WTC11 (cell line): ENCODE results near the gene KCNMA1. TPM values are rescaled to one million over a fixed set of nuclear protein-coding genes. Genes with fewer than 3 reads are reported as not detected.

Experiments
- ATAC-seq: fragments of 200-7000 bp; cut with Tn5 transposase; 2 replicates; pipeline ENCODE4 v1.10.0; 2021; ENCODE audit warnings: mild to moderate bottlenecking, moderate library complexity
- CTCF ChIA-PET: fragments of 300-600 bp; sonication (Branson Sonifier 250); formaldehyde crosslinking; loops from one replicate; lab custom pipeline; 2021; ENCODE audit warnings: antibody characterized with exemption; lab: Charles Lee
- POLR2A ChIA-PET: fragments of 350-600 bp; sonication (Branson Sonifier 250); formaldehyde crosslinking; loops from one replicate; lab custom pipeline; 2021; ENCODE audit warnings: antibody characterized with exemption; lab: Charles Lee
- DNase-seq: peaks from one replicate; pipeline ENCODE4 v3.0.0; 2021; ENCODE audit warnings: low spot score
- H3K27ac Mint-ChIP-seq: 2 replicates; pipeline ENCODE4 v1.8.0; 2021; ENCODE audit warnings: mixed read lengths
- H3K27me3 Mint-ChIP-seq: 2 replicates; pipeline ENCODE4 v1.8.0; 2021; ENCODE audit warnings: low read depth, mild to moderate bottlenecking, moderate library complexity, mixed read lengths
- H3K36me3 Mint-ChIP-seq: 2 replicates; pipeline ENCODE4 v1.8.0; 2021; ENCODE audit warnings: mixed read lengths
- H3K4me1 Mint-ChIP-seq: 2 replicates; pipeline ENCODE4 v1.8.0; 2022; ENCODE audit warnings: mixed read lengths
- H3K4me3 Mint-ChIP-seq: 2 replicates; pipeline ENCODE4 v1.8.0; 2021; ENCODE audit warnings: mild to moderate bottlenecking, moderate library complexity, mixed read lengths
- H3K9me3 Mint-ChIP-seq: 2 replicates; pipeline ENCODE4 v1.8.0; 2021; ENCODE audit warnings: mixed read lengths
- AFF4 ChIP-seq: sonication (generic); formaldehyde crosslinking; IDR thresholded peaks from 2 replicates; pipeline ENCODE4 v1.8.1; 2023; ENCODE audit warnings: mild to moderate bottlenecking, missing genetic modification reagents, borderline replicate concordance
- CTCF ChIP-seq: fragments of 200-600 bp; IDR thresholded peaks from 2 replicates; pipeline ENCODE4 v1.8.0; 2022; ENCODE audit warnings: antibody characterized with exemption
- E2F1 ChIP-seq: sonication (generic); formaldehyde crosslinking; IDR thresholded peaks from 2 replicates; pipeline ENCODE4 v1.8.0; 2022; ENCODE audit warnings: mild to moderate bottlenecking, missing genetic modification reagents
- IRF1 ChIP-seq: sonication (generic); formaldehyde crosslinking; IDR thresholded peaks from 2 replicates; pipeline ENCODE4 v1.8.0; 2023; ENCODE audit warnings: missing genetic modification reagents
- NR1H2 ChIP-seq: sonication (generic); formaldehyde crosslinking; IDR thresholded peaks from 2 replicates; pipeline ENCODE4 v1.9.0; 2021; ENCODE audit warnings: mild to moderate bottlenecking, moderate library complexity, missing genetic modification reagents
- NR3C1 ChIP-seq: sonication (generic); formaldehyde crosslinking; conservative IDR thresholded peaks from 2 replicates; pipeline ENCODE4 v1.8.1; 2023; ENCODE audit warnings: low read depth, mild to moderate bottlenecking, missing genetic modification reagents
- RELA ChIP-seq: sonication (generic); formaldehyde crosslinking; IDR thresholded peaks from 2 replicates; pipeline ENCODE4 v1.8.1; 2022; ENCODE audit warnings: missing genetic modification reagents, mild to moderate bottlenecking, borderline replicate concordance
- RORB ChIP-seq: fragments of 250-450 bp; sonication (Bioruptor Pico); IDR thresholded peaks from 2 replicates; pipeline ENCODE4 v1.9.0; 2021; ENCODE audit warnings: mild to moderate bottlenecking
- ZBTB43 ChIP-seq: sonication (generic); formaldehyde crosslinking; IDR thresholded peaks from 2 replicates; pipeline ENCODE4 v1.8.1; 2023; ENCODE audit warnings: mild to moderate bottlenecking, missing genetic modification reagents
- ZNF138 ChIP-seq: sonication (generic); formaldehyde crosslinking; conservative IDR thresholded peaks from 2 replicates; pipeline ENCODE4 v1.8.1; 2022; ENCODE audit warnings: mild to moderate bottlenecking, moderate library complexity, missing genetic modification reagents
- ZNF219 ChIP-seq: sonication (generic); formaldehyde crosslinking; IDR thresholded peaks from 2 replicates; pipeline ENCODE4 v1.8.0; 2023; ENCODE audit warnings: missing genetic modification reagents, mild to moderate bottlenecking, borderline replicate concordance
- ZNF416 ChIP-seq: fragments of 250-450 bp; sonication (Bioruptor Pico); IDR thresholded peaks from 2 replicates; pipeline ENCODE4 v1.9.0; 2021; ENCODE audit warnings: mild to moderate bottlenecking, inconsistent platforms
- ZNF425 ChIP-seq: fragments of 250-450 bp; sonication (Bioruptor Pico); conservative IDR thresholded peaks from 2 replicates; pipeline ENCODE4 v1.9.0; 2021; ENCODE audit warnings: mild to moderate bottlenecking
- total RNA-seq: library from RNA; stranded (reverse); gene quantifications from 3 replicates; pipeline ENCODE4 v1.2.3, GENCODE V29; 2021
- TF ChIP-seq, protein P1 (sequence below): sonication (generic); formaldehyde crosslinking; IDR thresholded peaks from 2 replicates; pipeline ENCODE4 v1.8.0; 2022; ENCODE audit warnings: mild to moderate bottlenecking, missing genetic modification reagents
- TF ChIP-seq, protein P2 (sequence below): sonication (generic); formaldehyde crosslinking; IDR thresholded peaks from 2 replicates; pipeline ENCODE4 v1.8.1; 2022; ENCODE audit warnings: mild to moderate bottlenecking, missing genetic modification reagents, moderate library complexity, borderline replicate concordance

KCNMA1 gene
- total RNA-seq, 1 experiment from 2014 or later = 7.3 TPM

DNA sequence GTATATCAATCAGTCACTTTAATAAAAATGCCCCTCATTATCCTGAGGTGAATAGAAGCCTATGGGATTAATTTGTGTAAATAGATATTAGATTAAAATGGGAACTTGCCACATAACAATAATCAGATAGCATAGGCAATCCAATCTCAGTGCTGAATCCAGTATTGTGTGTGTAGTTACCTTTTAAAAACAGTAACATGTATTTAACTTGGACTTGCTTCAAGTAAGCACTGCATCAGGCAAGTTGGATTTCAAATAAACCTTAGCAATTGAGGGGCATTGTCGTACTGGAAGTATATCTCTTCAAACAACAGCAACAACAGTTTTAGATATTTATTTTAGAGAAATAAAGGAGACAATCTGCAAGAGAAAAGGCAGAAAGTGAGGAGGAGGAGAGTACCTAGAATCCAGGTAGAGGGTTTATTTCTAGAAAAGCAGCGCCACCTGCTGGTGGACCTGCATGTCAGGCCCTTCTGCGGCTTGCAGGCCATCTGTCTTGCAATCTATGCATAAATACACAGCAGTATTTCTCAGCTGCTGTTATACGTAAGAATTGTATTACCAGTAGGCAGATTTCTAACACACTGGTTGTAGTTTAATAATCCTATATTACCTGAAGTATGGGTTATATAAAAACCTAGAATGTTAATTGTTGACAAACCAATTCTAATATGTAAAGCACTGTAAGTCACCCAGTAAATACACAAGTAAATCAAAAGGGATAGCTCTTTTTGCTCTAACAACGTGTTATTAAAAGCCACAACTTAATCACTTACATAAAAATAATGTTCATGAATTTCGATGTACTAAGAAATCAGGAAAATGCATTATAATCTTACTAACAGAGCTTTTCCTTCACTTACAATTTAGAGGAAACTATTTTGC is 652.8 kb downstream of the KCNMA1 start:
- DNase-seq = peak; percentile 86
- ChIA-PET CTCF (interaction anchor here (0.7 to 1.9 kb wide), 8 partner anchors 17 to 669 kb away, joined by 3 to 6 read pairs (median 4); no protein-coding TSS in a partner anchor), POLR2A (interaction anchor here (0.8 to 0.9 kb wide), 2 partner anchors 22 to 288 kb away, joined by 3 read pairs; no protein-coding TSS in a partner anchor)

GRCh38 chr10:76983624-76984023 is 654.0 kb downstream of the KCNMA1 start:
- ChIA-PET CTCF (interaction anchor here (0.8 kb wide), 1 partner anchor 168 kb away, joined by 4 read pairs; no protein-coding TSS in a partner anchor), POLR2A (no interaction called here)
- no peak overlapping the region for H3K4me3 Mint-ChIP-seq
- H3K4me1 Mint-ChIP-seq = peaks cover 17% of the 10 kb centered on the region
- DNase-seq (no peak), ATAC-seq (no peak)
- H3K36me3 Mint-ChIP-seq = no peaks in the 10 kb centered on the region
- H3K9me3 Mint-ChIP-seq = no peaks in the 10 kb centered on the region
- H3K27me3 Mint-ChIP-seq = no peaks in the 10 kb centered on the region
- H3K27ac Mint-ChIP-seq = no peak overlapping the region
- TF ChIP-seq IRF1 (CRISPR knock-in tag) = no peak
- TF ChIP-seq NR3C1 (CRISPR knock-in tag) = no peak
- no peak for TF ChIP-seq ZNF219 (CRISPR knock-in tag)
- TF ChIP-seq E2F1 = no peak
- no peak for TF ChIP-seq RORB (CRISPR knock-in tag)
- TF ChIP-seq NR1H2 (CRISPR knock-in tag) = no peak
- no peak for TF ChIP-seq ZNF138 (CRISPR knock-in tag)
- TF ChIP-seq AFF4 (CRISPR knock-in tag) = no peak
- TF ChIP-seq ZNF416 (CRISPR knock-in tag) = no peak
- TF ChIP-seq RELA (CRISPR knock-in tag) = no peak
- TF ChIP-seq ZBTB43 (CRISPR knock-in tag) = no peak
- TF ChIP-seq ZNF425 (CRISPR knock-in tag) = no peak

More for the DNA sequence above, 652.8 kb downstream of the KCNMA1 start:
- H3K27me3 Mint-ChIP-seq = no peaks in the 10 kb centered on the region
- H3K9me3 Mint-ChIP-seq = no peaks in the 10 kb centered on the region
- no peak overlapping the region for H3K27ac Mint-ChIP-seq
- peak; percentile 90 for TF ChIP-seq CTCF
- TF ChIP-seq, protein P1, sequence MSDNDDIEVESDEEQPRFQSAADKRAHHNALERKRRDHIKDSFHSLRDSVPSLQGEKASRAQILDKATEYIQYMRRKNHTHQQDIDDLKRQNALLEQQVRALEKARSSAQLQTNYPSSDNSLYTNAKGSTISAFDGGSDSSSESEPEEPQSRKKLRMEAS = no peak
- TF ChIP-seq, protein P2, sequence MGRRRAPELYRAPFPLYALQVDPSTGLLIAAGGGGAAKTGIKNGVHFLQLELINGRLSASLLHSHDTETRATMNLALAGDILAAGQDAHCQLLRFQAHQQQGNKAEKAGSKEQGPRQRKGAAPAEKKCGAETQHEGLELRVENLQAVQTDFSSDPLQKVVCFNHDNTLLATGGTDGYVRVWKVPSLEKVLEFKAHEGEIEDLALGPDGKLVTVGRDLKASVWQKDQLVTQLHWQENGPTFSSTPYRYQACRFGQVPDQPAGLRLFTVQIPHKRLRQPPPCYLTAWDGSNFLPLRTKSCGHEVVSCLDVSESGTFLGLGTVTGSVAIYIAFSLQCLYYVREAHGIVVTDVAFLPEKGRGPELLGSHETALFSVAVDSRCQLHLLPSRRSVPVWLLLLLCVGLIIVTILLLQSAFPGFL (CRISPR knock-in tag) = no peak
- H3K4me3 Mint-ChIP-seq = no peak overlapping the region
- ATAC-seq = peak; percentile 89
- H3K36me3 Mint-ChIP-seq = no peaks in the 10 kb centered on the region
- H3K4me1 Mint-ChIP-seq = peaks cover 12% of the 10 kb centered on the region
